HG03064 (cell line): ENCODE measurements around the gene CALD1.

Experiments
- ATAC-seq: cut with Tn5 transposase; IDR thresholded peaks from one replicate; pipeline ENCODE4 v1.9.1; 2021; ENCODE audit warnings: low read depth; ENCODE audit not compliant: unreplicated experiment

CALD1 gene, protein sequence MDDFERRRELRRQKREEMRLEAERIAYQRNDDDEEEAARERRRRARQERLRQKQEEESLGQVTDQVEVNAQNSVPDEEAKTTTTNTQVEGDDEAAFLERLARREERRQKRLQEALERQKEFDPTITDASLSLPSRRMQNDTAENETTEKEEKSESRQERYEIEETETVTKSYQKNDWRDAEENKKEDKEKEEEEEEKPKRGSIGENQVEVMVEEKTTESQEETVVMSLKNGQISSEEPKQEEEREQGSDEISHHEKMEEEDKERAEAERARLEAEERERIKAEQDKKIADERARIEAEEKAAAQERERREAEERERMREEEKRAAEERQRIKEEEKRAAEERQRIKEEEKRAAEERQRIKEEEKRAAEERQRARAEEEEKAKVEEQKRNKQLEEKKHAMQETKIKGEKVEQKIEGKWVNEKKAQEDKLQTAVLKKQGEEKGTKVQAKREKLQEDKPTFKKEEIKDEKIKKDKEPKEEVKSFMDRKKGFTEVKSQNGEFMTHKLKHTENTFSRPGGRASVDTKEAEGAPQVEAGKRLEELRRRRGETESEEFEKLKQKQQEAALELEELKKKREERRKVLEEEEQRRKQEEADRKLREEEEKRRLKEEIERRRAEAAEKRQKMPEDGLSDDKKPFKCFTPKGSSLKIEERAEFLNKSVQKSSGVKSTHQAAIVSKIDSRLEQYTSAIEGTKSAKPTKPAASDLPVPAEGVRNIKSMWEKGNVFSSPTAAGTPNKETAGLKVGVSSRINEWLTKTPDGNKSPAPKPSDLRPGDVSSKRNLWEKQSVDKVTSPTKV

DNA sequence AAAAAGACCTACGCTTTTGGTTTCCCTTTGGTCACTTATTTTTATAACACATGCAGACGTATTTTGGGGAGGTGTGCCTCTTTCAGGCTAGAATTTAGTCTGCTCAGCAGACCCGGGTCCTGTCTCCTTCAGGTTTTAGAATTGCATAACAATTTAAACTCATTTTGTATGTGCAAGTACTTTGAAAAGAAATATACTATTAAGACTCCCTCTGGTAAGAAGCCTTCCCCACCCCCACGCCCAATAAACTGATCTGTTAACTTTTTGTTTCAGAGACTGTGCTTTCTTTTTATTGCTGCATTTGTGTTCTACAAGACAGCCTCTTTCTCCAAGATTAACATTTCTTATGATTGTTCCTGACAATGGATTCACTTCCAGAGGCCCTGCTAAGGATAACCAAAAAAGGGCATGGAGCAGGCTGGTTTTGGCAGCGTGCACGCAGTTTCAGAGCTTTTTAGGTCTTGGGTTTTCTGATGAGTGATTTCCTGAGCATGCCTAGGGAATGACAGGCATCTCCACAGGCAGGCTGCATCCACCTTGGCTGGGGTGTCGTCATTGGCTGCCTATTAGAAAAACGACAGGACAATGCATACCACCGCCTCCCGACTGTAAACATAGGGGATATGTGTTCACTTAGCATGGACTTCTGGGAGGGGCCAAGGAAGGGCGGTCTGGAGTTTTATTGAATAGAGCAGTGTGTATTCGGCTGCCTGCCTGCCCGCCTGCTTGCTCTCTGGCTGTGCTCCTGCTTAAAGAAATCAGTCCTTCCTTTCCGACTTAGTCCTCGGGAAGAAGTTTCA is at the start of gene CALD1:
TSS of gene CALD1 (plus strand) at position 694 of the 800 bp plus-strand sequence. CDS start 88,100 bp downstream, outside the sequence.
- ATAC-seq: no peak

DNA sequence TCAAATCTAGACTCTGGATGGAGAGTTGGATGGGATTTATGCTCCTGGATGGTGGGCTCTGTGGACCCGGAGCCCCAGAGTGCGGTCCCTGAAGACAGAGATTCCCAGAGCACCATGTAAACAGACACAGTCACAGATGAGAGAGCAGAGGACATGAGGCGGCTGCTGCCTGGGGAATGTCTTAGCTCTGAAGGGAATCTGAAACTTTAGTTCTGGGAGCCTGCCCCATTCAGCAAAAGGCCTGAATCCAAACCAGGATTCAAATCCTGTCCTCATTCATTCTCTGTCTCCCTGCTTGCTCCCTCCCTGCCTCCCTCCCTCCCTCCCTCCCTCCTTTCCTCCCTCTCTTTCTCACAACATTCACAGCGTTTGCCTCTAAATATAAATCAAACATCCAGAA is 49.5 kb upstream of the CALD1 start:
- ATAC-seq: no peak

DNA sequence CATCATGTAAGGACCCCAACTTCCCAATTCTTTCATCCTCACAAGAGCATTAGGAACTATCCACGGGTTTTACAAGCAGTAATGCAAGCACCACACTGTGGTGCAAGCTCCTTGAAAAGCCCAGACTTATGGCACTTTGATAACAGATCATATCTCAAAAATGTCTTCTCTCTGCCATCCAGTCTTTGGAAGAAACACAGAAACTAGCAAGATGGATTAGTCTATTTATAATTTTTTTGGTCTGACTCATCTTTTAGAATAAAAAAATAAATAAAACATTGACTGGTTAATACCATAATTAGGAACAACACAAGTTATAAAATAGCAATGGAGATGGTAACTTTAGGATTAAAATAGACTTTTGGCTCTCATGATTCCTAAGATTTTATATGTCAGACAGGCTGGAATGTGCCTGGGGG is 49.0 kb upstream of the CALD1 start:
- ATAC-seq: no peak

DNA sequence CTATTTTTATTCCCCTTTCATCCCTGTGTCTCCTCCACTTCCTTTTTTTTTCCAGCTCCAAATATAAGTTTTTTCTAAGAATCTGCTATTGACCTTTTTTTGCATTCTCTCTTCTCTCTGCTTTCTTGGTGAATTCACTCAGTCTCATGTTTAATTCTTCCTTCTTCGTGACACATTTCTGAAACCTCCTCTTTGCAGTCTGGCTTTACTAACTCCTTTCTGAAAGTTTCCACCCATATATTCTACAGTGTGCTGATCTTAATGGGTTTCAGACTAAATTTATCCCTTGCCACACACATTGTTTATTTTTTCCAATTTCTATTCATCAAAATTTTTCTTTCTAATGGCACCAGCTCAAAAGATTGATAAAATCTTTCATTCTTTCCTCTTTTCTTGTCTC is 47.8 kb upstream of the CALD1 start:
- no peak for ATAC-seq

DNA sequence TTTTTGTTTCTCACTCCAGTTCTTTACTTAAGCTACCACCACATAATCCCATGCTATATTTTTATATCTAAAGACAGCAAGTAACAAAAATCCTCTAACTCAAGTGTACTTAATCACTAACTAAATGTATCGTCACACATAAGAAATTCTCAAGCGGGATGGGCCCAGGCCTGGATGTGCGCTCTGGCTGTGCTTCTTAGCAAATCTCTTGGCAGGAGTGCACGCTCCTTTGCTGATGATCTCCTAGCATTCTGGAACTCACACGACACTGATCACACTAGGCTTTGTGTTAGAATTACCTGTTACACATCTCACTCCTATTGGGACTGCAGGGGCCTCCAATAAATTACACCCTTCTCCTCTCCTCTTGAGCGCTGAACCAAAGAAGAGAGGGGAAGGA is 46.7 kb upstream of the CALD1 start:
- ATAC-seq: no peak

DNA sequence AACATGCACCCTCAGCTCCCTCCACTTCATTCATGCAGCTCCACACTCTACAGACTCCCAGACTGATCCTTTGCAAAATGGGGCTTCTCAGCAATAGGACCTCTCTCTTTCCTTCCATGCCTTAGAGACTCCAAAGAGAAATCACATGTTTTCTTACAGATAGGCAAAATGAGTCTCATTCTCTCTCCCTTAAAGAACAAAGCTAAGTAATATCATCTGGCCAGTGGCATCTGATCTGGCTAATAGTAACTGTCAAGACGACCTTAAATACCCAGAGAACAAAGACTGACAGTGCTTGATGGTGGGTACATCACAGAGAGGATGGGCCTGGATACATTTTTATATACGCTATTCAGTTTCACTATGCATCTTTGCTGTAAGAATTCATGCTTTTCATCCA is 43.1 kb upstream of the CALD1 start:
- ATAC-seq: no peak

DNA sequence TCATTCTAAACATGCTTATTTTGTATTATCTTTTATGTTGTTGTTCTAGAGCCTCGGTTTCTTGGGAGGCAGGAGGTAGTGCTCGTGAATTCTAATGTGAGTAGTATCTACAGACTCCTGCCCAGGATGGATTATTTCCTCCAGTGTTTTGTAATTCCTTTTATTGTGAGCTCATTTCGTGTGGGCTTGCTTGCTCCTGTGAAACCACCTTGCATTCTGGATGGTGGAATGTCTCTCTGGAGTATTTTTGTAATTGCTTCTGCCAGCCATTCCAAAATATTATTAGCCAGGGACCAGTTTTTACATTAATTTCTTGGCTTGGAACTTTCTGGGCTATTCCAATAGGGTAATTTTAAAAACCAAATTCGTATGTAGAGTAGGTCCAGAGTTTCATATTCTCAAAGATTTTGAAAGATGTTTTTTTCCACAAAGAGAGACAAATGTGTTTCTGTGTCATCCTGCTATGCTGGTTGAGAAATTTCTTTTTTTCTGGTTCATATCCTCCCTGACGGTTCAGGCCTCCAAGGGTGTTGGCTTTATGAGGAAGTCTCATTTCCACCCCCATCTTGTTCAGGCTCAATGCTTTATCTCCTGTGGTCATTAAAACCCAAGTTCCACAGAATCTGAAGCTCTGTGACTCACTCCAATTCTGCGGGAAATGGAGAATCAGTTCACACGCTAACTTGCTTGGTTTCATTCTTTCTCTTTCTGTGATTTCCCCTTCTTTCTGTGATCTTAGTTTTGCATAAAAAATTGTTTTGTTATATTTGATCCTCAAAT is 41.7 kb upstream of the CALD1 start:
- ATAC-seq: no peak

DNA sequence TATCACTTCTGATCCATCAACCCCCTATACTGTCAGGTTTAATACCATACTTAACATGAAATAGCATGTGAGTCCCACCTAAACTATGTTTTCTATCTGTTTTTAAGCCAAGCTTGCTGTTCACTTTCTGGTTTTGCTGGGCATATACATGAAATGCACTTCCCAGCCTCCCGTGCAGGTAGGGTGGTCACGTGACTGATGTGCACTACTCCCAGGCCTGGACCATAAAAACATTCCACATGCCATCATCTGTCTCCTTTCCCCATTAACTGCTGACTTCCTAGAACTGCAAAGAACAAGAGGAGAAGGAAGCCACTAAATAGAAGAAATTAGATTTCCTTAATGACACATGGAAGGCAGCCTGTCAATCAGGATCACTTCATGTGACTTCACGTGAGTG is 40.1 kb upstream of the CALD1 start:
- no peak for ATAC-seq

DNA sequence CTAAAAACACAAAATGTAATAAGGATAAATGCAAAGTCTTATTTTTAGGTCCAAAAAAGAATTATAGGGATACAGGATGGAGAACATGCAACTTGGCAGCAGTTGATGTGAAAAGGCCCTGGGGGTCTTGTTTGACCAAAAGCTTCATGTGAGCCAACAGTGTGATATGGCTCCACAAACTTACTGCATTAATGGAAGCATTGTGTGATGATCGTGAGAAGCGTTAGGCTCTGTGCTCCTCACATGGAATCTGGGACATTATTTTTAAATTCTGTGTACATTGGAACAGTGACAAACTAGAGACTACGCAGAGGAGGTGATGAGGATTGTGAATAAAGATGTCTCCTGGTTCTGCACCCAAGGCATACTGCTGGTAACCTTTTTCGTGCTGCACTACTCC is 39.1 kb upstream of the CALD1 start:
- ATAC-seq: no peak

DNA sequence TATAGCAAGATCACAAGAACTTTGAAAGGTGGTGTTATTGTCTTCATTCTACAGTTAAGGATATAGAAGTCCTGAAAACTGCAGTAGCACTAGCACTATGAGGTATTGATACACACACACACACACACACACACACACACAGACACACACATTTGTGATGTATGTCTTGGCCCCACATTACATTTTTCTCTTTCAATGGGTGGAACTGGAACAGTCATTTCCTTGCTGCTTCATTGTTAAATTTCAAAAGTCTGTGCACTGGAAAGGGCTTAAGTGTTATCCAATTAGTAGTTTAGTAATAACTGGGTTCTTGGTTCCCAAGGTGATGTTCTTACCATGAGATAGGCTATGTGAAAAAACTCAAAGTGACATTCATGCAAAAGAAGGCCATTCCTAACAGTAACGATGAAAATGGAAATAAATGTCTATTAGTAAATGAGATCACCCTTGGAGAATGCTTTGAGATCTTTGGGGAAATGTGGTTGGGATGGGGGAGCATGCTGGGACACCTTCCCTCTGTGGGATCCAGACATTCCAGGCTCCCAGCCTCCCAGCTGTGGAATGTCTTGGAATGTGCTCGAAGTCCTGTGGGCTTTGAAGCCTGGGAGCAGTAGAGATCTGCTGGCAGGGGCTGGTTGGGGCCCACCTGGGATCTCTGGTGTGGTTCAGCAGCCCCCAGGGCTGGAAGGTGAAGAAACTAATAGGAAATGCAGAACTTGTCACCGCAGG is 37.4 kb upstream of the CALD1 start:
- no peak for ATAC-seq

DNA sequence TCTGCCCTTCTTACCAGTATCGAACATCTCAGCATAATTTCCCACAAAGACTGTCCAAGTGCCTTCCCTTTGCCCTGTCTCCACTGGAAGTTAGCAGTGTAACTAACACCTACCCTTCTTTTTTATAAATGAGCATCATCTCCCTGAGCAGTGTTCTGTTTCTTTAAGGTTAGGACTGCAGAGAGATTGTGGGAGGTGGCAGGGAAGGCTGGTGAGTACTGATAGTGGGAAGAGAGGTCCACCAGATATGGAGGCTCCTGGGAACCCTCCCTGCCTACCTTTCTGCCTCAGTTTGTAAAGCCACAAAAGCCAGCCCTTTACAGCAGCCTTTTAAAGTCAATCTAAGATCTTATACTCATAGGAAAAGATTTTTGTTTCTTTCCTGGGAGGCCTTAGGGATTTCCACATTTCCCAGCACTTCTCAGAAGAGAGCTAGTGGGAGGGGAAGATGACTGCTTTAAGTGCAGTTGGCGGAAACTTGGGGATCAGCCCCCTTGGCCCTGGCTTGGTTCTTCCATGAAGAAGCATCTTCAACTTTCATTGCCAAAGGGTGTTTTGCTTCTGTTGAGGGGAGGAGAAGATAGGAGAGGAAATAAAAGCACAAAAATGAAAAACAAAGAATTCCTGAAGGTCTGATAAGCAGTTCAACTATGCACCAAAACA is 36.6 kb upstream of the CALD1 start:
- ATAC-seq: no peak

DNA sequence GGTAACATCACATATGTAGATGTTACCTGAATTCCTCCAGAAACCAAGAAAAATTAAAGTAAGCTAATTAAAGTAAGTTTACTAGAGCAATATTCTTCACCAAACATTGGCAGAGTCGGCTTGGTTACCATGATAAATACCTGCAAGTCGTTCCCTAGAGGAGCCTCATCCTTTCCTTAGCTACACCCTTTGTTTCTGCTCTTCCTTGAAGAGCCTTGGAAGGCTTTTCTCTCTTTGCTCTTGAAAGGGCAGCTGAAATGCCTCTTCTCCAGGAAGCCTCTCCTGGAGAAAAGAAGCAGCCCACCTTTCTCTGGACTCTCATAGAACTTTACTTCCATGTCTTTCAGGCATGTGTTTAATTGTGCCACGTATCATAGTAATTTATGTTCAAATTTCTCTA is 34.9 kb upstream of the CALD1 start:
- no peak for ATAC-seq

DNA sequence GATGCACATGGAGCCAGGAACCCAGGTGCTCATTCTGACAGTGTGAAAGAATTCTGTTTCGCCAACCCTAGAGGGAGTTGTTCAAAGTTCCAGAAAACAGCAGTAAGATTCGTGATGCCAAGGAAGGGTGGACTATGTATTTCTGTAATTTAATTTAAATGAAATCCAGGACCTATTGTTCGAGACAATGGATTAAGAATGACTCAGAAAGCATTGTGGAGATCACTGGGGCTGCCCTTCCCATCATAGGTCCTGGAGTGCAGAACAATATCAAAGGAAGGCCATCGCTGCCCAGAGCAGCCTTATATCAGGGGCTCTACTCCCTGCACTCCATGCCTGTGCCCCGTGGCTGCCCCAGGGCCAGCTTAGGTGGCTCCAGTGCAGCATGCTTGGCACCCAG is 32.1 kb upstream of the CALD1 start:
- ATAC-seq: no peak

DNA sequence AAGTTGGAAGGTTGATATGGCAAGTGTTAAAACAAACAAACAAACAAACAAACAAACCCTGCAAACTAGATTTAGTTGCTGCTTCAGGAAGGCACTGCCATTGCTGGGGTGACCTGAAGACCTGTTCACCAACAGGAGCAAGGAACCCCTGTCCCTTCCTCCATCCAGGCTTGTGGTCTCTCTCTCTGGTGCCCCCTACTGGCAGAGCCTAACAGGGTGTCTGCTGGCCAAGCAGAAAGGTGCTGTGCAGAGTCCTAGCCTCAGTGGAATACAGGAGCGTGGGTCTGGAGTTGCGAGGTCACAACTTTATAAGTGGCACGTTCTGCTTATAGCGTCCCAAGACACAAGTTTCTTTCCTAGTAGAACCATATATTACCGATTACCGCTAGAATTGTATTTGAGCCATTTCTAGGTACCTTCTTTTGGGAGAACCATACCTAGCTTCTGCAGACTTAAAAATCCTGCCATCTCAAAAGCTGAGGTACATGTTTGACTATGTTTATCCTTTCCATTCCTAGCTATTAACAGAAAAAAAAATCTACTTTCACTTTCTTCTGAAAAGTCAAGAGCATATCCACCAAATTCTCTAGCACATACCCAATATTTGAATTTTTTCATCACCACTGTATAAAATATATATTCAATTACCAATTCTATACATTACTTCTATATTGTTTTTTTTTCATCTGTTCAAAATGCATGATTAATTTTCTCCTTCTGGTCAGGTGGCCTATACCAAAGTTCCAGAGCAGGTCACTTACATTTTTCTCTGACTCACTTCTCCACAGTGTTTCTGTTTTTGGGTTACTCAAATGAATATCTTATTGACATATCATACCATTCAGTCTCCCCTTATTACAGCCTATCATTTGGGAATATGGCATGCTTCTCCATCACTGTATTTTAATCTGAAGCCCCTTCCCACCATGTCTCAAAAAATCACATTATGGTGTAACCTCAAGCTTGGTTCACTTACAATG is 29.1 kb upstream of the CALD1 start:
- no peak for ATAC-seq

DNA sequence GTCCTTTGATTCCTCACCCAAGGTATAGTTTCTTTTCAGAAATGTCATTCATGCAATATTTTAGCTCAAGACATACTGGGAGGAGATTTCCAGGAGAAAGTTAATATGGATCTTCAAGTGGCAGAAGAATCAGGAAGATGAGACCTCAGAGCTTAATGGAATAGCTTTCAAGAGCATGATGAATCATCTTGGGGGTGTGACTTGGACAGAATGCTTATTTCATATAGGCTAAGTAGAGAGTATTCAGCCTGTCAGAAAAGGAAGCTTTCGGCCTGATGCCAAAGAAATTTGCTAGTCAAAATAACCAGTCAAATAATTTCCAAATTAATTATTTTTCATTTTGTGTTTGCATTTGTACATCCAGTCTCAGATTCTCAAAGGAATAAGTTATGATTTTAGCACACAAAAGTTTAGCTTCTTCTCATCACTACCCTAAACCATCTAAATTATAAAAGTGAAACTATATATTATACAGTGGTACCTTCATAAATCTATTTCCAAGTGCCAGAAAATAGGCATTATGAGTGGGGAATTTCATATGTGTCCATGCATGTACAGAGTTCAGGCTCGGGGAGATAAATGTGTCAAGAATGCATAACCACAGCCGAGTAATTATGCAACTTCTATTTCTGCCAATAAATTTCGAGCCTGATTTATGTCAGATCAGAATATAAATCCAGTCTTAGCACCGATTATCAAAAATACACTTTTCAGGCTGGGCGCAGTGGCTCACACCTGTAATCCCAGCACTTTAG is 27.3 kb upstream of the CALD1 start:
- no peak for ATAC-seq

DNA sequence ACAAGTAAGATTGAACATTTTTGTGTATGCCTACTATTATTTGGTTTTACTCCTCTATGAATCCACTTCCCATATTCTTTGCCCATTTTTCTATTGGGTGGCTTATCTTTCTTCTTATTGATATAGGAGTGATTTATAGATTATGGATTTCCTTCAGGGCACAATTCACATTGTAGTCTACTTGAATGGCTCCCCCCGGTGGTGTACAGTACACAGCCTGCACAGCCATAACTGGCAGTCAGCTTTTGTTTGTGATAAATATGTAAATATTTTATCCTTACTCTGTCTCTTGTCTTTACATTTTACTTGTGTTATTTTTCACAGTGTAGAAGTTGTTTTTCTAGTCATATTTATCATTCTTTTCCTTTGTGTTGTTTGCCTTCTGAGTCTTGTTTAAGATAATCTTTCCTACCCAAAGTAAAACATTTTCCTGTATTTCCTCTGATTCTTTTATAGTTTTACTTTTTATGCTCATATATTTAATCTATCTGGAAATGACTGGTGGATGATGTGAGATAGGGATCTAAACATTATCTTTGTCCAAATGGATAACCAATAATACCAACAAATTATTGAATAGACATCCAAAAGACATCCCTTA is 23.9 kb upstream of the CALD1 start:
- ATAC-seq: no peak

DNA sequence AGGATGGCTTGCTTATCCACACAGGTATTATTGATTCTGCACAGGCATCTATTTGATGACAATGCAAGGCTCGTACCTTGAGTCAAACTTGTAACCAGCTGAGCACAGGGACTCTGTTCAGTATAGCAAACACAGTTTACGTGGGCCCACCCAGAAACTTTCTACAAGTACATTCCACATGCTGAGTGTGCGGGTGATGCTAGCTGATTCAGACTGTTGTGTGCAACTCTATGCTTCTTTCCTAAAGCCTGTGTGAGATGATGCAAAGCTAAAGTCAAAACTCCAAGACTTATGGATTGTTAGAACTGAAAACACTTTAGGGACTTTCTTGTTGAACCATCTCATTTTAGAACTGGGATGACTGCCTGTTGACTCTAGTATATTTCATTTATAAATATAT is 21.5 kb upstream of the CALD1 start:
- ATAC-seq: no peak
